ENCODE results near the gene CPEB3.
"Not testable (repeated sequence)": the region's sequence is repeated elsewhere in the genome, so short reads cannot be mapped to it uniquely, and the experiment has no call there.

Gene CPEB3

GRCh38 chr10:92142949-92143348 is 147.9 kb downstream of the CPEB3 start:
- DNase-seq (ENCODE audit: low read depth) = no peak

DNA sequence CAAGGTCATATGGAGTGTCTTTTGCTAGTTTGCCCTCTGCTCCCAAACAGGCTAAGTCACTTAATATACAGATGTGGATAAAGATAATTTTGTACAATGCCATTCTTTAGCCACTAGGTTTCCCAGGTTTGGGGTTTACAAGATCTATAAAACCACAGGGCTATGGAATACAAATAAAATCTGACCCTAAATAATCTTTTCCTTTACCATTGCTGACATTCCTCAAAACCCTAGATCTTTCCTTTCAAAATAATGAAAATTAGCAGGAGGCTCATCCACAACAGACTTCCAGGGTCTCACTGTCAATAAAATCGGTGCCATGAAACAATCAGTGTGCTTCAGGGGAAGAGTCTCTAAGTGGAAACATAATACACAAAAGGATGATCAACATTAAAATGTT is 148.4 kb downstream of the CPEB3 start:
- no peak for DNase-seq (ENCODE audit: low read depth)

- DNase-seq (ENCODE audit: low read depth) = not testable (repeated sequence)
Observed at GRCh38 chr10:92141147-92141546, 149.7 kb downstream of the CPEB3 start.

GRCh38 chr10:92134049-92134448 is 156.8 kb downstream of the CPEB3 start:
- DNase-seq (ENCODE audit: low read depth) = not testable (repeated sequence)

GRCh38 chr10:92131275-92131820 is 159.5 kb downstream of the CPEB3 start:
- no peak for DNase-seq (ENCODE audit: low read depth)

- DNase-seq (ENCODE audit: low read depth) = no peak
Observed at GRCh38 chr10:92130622-92131274, 160.1 kb downstream of the CPEB3 start.

GRCh38 chr10:92126100-92126650 is 164.7 kb downstream of the CPEB3 start:
- DNase-seq (ENCODE audit: low read depth) = no peak

- no peak for DNase-seq (ENCODE audit: low read depth)
Observed at GRCh38 chr10:92125144-92125543, 165.7 kb downstream of the CPEB3 start.

GRCh38 chr10:92124616-92125143 is 166.2 kb downstream of the CPEB3 start:
- no peak for DNase-seq (ENCODE audit: low read depth)

- no peak for DNase-seq (ENCODE audit: low read depth)
Observed at GRCh38 chr10:92124020-92124419, 166.9 kb downstream of the CPEB3 start.

- DNase-seq (ENCODE audit: low read depth) = no peak
Observed at GRCh38 chr10:92122941-92123450, 167.9 kb downstream of the CPEB3 start.

GRCh38 chr10:92121686-92122492 is 169.0 kb downstream of the CPEB3 start:
- DNase-seq (ENCODE audit: low read depth) = no peak

DNA sequence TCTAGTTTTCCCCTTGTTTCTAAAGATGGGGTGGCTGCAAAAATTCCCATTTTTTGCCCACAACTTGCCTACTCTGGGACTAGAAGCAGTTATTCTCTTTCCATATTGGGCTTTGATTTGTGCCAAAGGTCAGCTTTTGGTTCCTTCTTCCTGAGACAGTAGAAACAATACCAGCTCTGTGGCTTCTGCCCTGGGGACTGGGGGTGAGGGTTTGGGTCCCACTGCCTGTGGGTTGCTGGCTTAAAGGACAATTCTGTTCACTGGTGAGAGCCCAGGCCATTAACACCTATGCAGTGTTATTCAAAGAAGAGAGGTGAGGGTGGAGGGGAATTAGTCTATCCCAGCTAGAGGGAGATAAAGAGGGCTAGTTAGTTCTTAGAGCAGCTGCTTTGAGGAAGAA is 171.5 kb downstream of the CPEB3 start:
- DNase-seq (ENCODE audit: low read depth) = no peak

DNA sequence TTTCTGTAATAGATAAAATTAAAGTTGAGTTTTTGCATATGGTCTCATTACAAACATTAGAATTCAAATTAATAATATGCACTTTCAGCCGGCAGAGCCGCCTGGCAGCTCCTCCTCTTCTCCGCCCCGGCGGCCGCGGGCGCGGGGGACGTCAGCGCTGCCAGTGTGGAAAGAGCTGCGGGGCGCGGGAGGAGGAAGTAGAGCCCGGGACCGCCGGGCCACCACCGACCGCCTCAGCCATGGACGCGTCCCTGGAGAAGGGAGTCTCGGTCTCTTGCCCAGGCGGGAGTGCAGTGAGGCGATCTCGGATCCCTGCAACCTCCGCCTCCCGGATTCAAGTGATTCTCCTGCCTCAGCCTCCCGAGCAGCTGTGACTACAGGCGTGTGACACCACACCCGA is 176.0 kb downstream of the CPEB3 start:
- DNase-seq (ENCODE audit: low read depth) = not testable (repeated sequence)

DNA sequence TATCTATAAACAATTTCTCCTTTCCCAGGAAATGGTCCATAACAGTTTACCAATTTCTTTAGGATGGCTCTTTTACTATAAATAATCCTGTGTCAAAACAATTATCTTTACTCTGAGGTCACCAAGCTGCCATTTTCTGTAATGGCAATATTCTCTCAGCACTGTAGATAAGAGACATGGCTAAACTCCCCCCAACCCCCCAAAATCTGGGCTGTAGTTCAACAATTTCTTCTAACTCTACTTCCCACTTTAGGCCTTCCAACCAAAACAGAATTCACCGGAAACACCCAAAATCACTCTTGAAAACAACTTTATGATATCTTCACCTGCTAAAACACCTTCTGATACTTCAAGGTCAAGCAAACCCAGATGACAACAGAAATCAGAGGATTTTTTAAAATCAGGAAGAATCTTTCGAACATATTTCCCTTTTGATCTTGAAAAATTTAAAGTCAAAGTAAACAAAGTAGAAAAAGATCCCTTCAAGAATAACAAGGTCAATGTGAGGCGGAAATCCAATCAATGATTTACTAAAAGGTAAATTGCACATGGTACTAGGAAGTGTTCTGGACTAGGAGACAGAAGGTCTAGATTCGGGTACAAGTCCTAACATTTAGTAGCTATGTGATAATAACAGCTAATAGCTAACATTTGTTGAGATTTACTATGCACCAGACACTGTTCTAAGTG is 176.8 kb downstream of the CPEB3 start:
- DNase-seq (ENCODE audit: low read depth) = no peak

- DNase-seq (ENCODE audit: low read depth) = no peak
Observed at GRCh38 chr10:92112462-92112861, 178.4 kb downstream of the CPEB3 start.

DNA sequence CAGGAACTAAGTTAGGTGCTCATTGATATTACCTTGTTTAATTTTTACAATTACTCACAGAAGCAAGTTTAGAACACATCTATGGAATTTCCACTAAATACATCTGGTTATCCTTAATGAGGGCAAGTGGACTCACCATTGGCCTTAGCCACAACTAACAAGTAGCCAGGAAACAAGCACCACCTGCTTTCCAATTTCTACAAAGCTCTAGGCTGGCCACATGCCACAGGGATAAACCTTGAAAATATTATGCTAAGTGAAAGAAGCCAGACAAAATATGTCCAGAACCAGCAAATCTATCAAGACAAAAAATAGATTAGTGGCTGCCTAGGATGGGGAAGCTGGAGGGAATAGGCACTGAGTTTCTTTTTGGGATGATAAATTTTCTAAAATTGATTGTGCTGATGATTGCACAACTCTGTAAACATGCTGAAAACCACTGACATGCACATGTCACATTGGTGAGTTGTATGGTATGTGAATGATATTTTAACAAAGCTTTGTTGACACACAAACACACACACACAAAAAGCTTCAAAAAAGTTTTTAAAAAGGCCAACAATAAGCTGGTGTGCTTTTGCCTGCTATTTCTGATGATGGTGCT is 179.4 kb downstream of the CPEB3 start:
- no peak for DNase-seq (ENCODE audit: low read depth)

DNA sequence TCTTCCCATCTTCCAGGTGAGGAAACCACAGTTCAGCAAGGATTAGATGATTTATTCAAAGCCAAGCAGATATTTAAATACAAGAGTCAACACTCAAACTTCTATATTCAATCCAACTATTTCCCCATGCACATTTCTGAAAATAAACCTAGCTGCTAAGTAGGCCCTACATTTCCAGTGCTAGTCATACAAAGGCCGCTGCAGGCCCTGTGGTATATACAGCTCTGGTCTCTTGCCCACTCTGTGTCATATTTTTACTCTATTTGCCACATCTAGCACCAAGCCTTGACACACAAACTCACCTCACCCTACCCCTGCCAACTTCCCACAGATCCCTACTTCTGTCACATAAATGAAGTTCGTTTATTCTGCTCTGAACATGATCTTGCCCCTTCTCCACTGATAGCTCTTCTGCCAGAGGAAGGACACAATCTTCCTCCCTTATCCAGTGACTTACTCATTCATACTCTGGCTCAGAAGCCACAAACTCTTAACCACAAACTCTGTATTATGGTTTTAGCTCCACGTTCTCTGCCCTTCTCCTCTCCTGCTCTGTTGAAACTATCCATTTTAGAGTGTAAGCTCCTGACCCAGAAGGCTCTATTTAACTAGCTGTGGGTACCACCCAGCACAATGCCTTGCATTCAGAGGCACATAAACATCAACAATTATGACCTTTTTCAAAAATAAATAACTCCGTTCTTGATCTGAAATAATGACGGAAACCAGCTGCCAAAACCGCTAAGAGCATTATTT is 180.7 kb downstream of the CPEB3 start:
- no peak for DNase-seq (ENCODE audit: low read depth)

DNA sequence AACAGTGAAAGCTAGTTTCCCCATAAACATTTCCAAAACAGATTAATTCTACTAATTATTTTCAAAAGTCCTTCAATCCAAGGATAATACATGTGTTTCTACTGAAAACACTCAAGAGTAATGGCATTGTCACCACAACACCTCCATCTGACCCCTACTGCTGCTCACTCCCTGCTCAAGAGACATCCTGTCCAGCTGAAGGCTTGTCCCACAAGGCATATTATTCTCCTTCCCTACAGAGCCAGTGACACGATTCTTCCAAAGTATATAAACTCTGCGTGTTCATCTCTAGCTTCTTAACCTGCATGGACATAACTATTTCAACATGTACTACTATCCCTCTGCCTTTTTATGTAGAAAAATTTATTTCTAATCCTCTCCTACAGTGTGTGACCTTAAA is 182.1 kb downstream of the CPEB3 start:
- no peak for DNase-seq (ENCODE audit: low read depth)

DNA sequence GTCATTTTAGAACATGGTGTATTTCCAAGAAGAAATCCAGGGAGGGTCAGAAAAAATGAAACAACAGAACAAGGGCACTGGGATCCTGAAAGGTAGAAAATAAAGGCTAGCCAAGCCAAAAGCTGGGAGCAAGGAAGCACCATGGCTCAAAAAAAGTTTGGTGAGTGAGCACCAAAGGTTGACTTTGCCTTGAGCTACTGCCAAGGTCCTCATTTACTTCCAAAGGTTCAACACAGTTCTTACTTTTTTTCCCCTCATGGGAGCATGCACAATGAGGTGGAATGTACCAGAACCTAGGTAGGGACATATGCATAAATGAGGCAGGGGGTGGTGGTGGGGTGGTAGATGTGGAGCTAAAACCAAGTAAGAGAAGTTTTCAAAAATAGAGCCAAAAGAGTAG is 182.8 kb downstream of the CPEB3 start:
- no peak for DNase-seq (ENCODE audit: low read depth)
